PC-9 (cell line): ENCODE results near the gene CTSD. TPM values are rescaled to one million over a fixed set of nuclear protein-coding genes. Genes with fewer than 3 reads are reported as not detected.

Experiments used
- BruUV-seq: library from RNA; stranded (reverse); fragments of 400-500 nt; replicated peaks from 2 replicates; lab custom pipeline; 2021; lab: Mats Ljungman, UMichigan
- CTCF ChIA-PET: fragments of 300-600 bp; sonication (Branson Sonifier 250); formaldehyde crosslinking; loops from one replicate; lab custom pipeline; 2022; ENCODE audit warnings: antibody characterized with exemption; lab: Charles Lee
- POLR2A ChIA-PET: fragments of 300-600 bp; sonication (Branson Sonifier 250); formaldehyde crosslinking; loops from one replicate; lab custom pipeline; 2022; ENCODE audit warnings: antibody characterized with exemption; ENCODE audit not compliant: unreplicated experiment; lab: Charles Lee
- DNase-seq, 2 experiments: peaks; one replicate each; pipeline versions ENCODE4 v3.0.0 to v3.0.0-alpha.2; 2015 to 2022; ENCODE audit warnings: mixed read lengths in 1 of 2
- H2AFZ ChIP-seq: fragments of 200-600 bp; sonication (generic); 2 replicates; pipeline ENCODE4 v1.8.1; 2017; ENCODE audit warnings: antibody characterized with exemption
- H3F3A ChIP-seq: fragments of 200-600 bp; sonication (generic); 2 replicates; pipeline ENCODE4 v1.8.1; 2017; ENCODE audit warnings: antibody characterized with exemption, mild to moderate bottlenecking, low read depth; ENCODE audit not compliant: insufficient read depth
- H3K27ac ChIP-seq: fragments of 200-600 bp; sonication (generic); 2 replicates; pipeline ENCODE4 v1.6.1; 2016; ENCODE audit warnings: mixed run types
- H3K27me3 ChIP-seq: fragments of 200-600 bp; sonication (generic); 2 replicates; pipeline ENCODE4 v1.6.1; 2016; ENCODE audit warnings: low read depth, mixed run types; ENCODE audit not compliant: insufficient read depth
- H3K36me3 ChIP-seq: fragments of 200-600 bp; sonication (generic); 2 replicates; pipeline ENCODE4 v1.6.1; 2016; ENCODE audit warnings: low read depth, mixed run types
- H3K4me1 ChIP-seq: fragments of 200-600 bp; sonication (generic); replicated peaks from 2 replicates; pipeline ENCODE4 v1.6.1; 2016; ENCODE audit warnings: mixed run types; ENCODE audit not compliant: insufficient read depth
- H3K4me2 ChIP-seq: fragments of 200-600 bp; sonication (generic); 2 replicates; pipeline ENCODE4 v1.6.1; 2017; ENCODE audit warnings: mixed run types
- H3K4me3 ChIP-seq: fragments of 200-600 bp; sonication (generic); 2 replicates; pipeline ENCODE4 v1.6.1; 2016; ENCODE audit warnings: mixed run types
- H3K79me2 ChIP-seq: fragments of 200-600 bp; sonication (generic); 2 replicates; pipeline ENCODE4 v1.6.1; 2017; ENCODE audit warnings: low read depth, mixed run types
- H3K9me2 ChIP-seq: fragments of 200-600 bp; sonication (generic); 2 replicates; pipeline ENCODE4 v1.8.1; 2017; ENCODE audit warnings: mild to moderate bottlenecking; ENCODE audit not compliant: insufficient read depth
- H3K9me3 ChIP-seq: fragments of 200-600 bp; sonication (generic); 2 replicates; pipeline ENCODE4 v1.8.1; 2016; ENCODE audit warnings: low read depth; ENCODE audit not compliant: insufficient read depth
- H4K20me1 ChIP-seq: fragments of 200-600 bp; sonication (generic); 2 replicates; pipeline ENCODE4 v1.8.1; 2017; ENCODE audit not compliant: insufficient read depth
- CTCF ChIP-seq: fragments of 200-600 bp; sonication (generic); conservative IDR thresholded peaks from 2 replicates; pipeline ENCODE4 v1.6.1; 2017; ENCODE audit warnings: mixed run types, antibody characterized with exemption, mild to moderate bottlenecking, moderate library complexity
- EZH2 ChIP-seq: fragments of 200-600 bp; sonication (generic); IDR thresholded peaks from 2 replicates; pipeline ENCODE4 v1.8.0; 2017; ENCODE audit warnings: antibody characterized with exemption, low read depth
- intact Hi-C: fragments of 100-400 bp; cut with micrococcal nuclease; formaldehyde crosslinking; loops from one replicate; pipeline ENCODE4 v1.10.0; 2022; ENCODE audit not compliant: unreplicated experiment
- total RNA-seq: library from RNA; stranded (reverse); gene quantifications from 2 replicates; pipeline ENCODE4 v1.2.3, GENCODE V29; 2021

Gene CTSD
- total RNA-seq, 1 experiment from 2014 or later, result 735 TPM

GRCh38 chr11:1785749-1786413 is 22.2 kb upstream of the CTSD start:
- BruUV-seq, result no TSS peak
- no peaks in the 10 kb centered on the region for H3K9me2 ChIP-seq
- no peaks in the 10 kb centered on the region for H3K36me3 ChIP-seq
- peaks cover 18% of the 10 kb centered on the region for H3K4me1 ChIP-seq
- ChIA-PET CTCF (no interaction called here), POLR2A (no interaction called here)
- no peak overlapping the region for H2AFZ ChIP-seq
- H3K27ac ChIP-seq, result no peak overlapping the region
- intact Hi-C loops, result no loop called here
- no peaks in the 10 kb centered on the region for H3K79me2 ChIP-seq
- H4K20me1 ChIP-seq, result no peaks in the 10 kb centered on the region
- TF ChIP-seq EZH2, result no peak
- no peak for TF ChIP-seq CTCF
- no peak for DNase-seq
- H3F3A ChIP-seq, result no peaks in the 10 kb centered on the region
- H3K9me3 ChIP-seq, result no peaks in the 10 kb centered on the region
- H3K4me3 ChIP-seq, result no peak overlapping the region
- no peaks in the 10 kb centered on the region for H3K27me3 ChIP-seq
- H3K4me2 ChIP-seq, result no peak overlapping the region

GRCh38 chr11:1784761-1785650 is 21.3 kb upstream of the CTSD start:
- Histone ChIP-seq H4K20me1 (no peaks in the 10 kb centered on the region), H3F3A (no peaks in the 10 kb centered on the region), H3K4me3 (no peak overlapping the region), H3K4me2 (no peak overlapping the region), H3K36me3 (no peaks in the 10 kb centered on the region), H2AFZ (no peak overlapping the region), H3K27me3 (no peaks in the 10 kb centered on the region), H3K79me2 (no peaks in the 10 kb centered on the region), H3K4me1 (peaks cover 18% of the 10 kb centered on the region), H3K9me2 (no peaks in the 10 kb centered on the region), H3K9me3 (no peaks in the 10 kb centered on the region), H3K27ac (no peak overlapping the region)
- intact Hi-C loops, result no loop called here
- no peak for DNase-seq
- CTCF ChIA-PET, result no interaction called here
- no peak for TF ChIP-seq EZH2
- no peak for TF ChIP-seq CTCF
- POLR2A ChIA-PET, result no interaction called here
- BruUV-seq, result no TSS peak

GRCh38 chr11:1783725-1784529 is 20.2 kb upstream of the CTSD start:
- Histone ChIP-seq H4K20me1 (no peaks in the 10 kb centered on the region), H3K36me3 (no peaks in the 10 kb centered on the region), H2AFZ (no peak overlapping the region), H3K79me2 (no peaks in the 10 kb centered on the region), H3K9me3 (no peaks in the 10 kb centered on the region), H3K27me3 (no peaks in the 10 kb centered on the region), H3K4me1 (peaks cover 26% of the 10 kb centered on the region), H3K4me3 (no peak overlapping the region), H3K27ac (no peak overlapping the region), H3K4me2 (peak overlapping the region; percentile 76), H3K9me2 (no peaks in the 10 kb centered on the region), H3F3A (no peaks in the 10 kb centered on the region)
- TF ChIP-seq EZH2, result no peak
- TF ChIP-seq CTCF, result no peak
- CTCF ChIA-PET, result no interaction called here
- no TSS peak for BruUV-seq
- POLR2A ChIA-PET, result no interaction called here
- intact Hi-C loops, result no loop called here
- peak in 1 of 2 experiments; percentile 29 for DNase-seq
